Spleen (tissue), 7 donors: ENCODE data around the gene STYXL1.
"Not testable (repeated sequence)": the region's sequence is repeated elsewhere in the genome, so short reads cannot be mapped to it uniquely, and the experiment has no call there.

ENCODE experiments used
- CTCF ChIP-seq, 11 experiments: fragments of 200-600 bp in 7 of 11; fragments of 450-650 bp in 4 of 11; sonication (generic) in 4 of 11; IDR thresholded peaks in 8 of 11; conservative IDR thresholded peaks in 3 of 11; 1 replicate in 7 of 11; 2 replicates in 4 of 11; pipeline versions ENCODE4 v1.4.0 to v1.8.0; 2016 to 2021; ENCODE audit warnings: antibody characterized with exemption in 11 of 11, inconsistent platforms in 4 of 11, mild to moderate bottlenecking in 1 of 11
- POLR2A ChIP-seq, 3 donors: fragments of 450-650 bp; IDR thresholded peaks; one replicate each; pipeline ENCODE4 v1.5.1; 2017; ENCODE audit warnings: antibody characterized with exemption in 3 of 3, mild to moderate bottlenecking in 1 of 3
- donor health status: DM: no; HTN: no; CAD: no; lungs with moderate emphysema.
- donor health status: DM: no; HTN: no; CAD: no.
- donor health status: DM: no; HTN: no; CAD: no.

DNA sequence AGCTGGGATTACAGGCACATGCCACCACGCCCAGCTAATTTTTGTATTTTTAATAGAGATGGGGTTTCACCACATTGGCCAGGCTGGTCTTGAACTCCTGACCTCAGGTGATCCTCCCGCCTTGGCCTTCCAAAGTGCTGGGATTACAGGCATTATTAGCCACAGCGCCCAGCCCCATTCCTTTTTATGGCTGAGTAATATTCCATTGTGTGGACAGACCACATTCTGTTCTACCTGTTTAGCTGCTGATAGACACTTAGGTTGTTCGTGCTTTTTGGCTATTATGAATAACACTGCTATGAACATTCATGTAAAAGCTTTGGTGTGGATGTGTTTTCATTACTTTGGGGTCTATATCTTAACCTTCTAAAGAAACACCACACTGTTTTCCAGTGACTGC is 29.3 kb downstream of the STYXL1 start:
- not testable (repeated sequence) for TF ChIP-seq POLR2A (IDR thresholded peaks at IDR 0.05); CTCF (IDR thresholded peaks at IDR 0.05 in 8 of 11, conservative IDR thresholded peaks at IDR 0.05 in 3 of 11)
